Glomerular visceral epithelial cell (primary cell): Measurements from ENCODE around the gene ADCY5.
A peak's percentile ranks its signal among the peaks of the same experiment; 100 is the strongest.

Experiments
- DNase-seq: peaks from one replicate; pipeline ENCODE4 v3.0.0-alpha.2; 2016; ENCODE audit errors: extremely low spot score

The ADCY5 gene

GRCh38 chr3:123458255-123458654, 9.4 kb upstream of the ADCY5 start:
- no peak for DNase-seq

DNA sequence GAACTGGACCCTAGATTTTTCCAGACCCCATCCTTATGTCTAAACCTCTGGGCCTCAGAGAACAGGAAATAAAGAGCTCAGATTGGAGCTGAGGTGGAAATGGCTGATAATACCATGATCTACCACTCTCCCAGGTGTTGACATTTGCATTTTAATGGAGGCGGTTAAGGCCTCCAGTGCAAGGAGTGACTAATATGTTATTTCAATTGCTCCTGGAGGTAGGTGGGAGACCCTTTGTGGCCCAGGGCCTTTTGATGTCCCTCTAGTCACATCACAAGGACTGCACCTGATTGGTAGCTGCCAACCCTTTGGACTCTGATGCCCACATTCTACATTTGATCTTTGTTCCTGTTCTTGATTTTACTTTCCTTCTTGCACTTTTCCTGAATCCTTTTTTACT, 9.0 kb upstream of the ADCY5 start:
- no peak for DNase-seq

GRCh38 chr3:123453675-123454074, 4.8 kb upstream of the ADCY5 start:
- no peak for DNase-seq

GRCh38 chr3:123451186-123451585, 2.3 kb upstream of the ADCY5 start:
- no peak for DNase-seq

GRCh38 chr3:123449997-123450604, 1.2 kb upstream of the ADCY5 start:
- DNase-seq: no peak

DNA sequence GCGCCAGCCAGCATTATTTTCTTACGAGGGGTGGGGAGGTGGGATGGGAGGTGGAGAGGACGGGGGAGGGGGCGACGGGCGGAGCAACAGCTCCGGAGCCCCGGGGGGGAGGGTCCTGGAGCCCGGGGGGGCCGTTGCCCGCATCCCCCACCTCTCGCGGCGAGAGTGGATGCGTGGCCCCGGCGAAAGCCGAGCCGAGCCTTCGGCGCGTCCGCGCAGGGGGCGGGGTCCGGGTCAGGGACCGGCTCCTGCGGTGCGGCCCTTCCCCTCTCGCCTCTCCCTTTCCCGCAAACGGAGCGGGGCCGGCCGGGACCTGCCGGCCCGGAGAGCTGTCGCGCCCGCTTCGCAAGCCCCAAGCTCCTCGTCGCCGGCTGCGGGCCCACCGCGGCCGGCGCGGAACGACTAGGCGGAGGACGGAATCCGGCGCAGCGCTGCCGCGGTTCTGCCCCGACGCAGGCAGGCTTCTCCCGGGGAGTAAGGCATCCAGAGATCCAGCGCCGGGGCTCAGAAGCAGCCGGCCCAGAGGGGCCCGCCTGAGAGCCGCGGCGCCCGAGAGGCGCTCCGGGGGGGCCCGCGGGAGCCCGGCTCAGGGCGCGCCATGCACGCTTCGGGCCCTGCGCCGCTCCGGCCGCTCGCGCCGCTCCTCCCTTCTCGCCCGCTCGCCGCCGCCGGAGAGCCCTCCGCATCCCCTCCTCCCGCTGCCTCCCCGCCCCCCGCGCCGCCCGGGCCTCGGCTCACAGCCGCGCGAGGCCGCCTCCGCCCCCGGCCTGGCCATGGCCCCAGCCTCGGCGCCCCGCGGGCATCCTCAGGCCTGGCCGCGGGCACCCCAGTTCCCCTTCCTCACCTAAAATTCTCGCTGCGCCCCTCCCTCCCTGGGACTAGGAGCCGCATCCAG, 459 bp upstream of the ADCY5 start:
- peak; percentile 4 for DNase-seq

GRCh38 chr3:123447749-123448517, 957 bp downstream of the ADCY5 start:
- peak; percentile 22 for DNase-seq

DNA sequence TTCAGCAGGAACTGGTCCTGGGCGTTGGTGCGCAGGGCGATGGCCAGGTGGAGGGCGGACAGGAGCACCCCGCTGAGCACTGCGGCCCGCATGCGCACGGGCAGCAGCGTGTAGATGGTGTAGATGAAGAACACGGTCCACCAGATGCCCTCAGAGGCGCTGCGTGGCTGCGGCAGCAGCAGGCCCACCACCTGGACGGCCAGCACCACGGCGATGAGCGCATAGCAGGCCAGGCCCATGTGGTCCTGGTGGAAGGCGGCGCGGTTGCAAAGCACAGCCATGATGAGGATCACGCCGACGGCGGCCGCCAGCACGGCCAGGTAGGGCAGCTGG, 1.5 kb downstream of the ADCY5 start:
- no peak for DNase-seq

- no peak for DNase-seq
These were observed 2.2 kb downstream of the ADCY5 start for GRCh38 chr3:123446610-123447109.

- no peak for DNase-seq
These were observed 2.7 kb downstream of the ADCY5 start for GRCh38 chr3:123446210-123446609.

DNA sequence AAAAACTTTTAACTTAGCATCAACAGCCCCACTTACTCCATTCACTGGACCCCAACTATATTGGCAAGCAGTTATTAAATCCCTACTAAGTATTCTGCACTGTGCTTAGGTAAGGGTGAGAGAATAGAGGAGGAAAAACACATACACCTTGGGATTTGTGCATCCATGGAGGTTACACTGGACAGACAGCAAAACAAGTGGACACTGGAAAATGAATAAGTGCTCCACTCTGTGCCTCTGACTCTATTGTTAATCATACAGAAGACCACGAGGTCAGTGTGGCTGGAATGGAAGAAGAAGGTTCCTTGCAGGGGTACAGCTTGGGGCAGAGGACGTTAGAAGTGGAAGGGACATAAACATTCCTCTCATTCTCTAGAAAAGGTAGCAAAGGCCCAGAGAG, 3.2 kb downstream of the ADCY5 start:
- no peak for DNase-seq

GRCh38 chr3:123444744-123445143, 4.1 kb downstream of the ADCY5 start:
- no peak for DNase-seq

DNA sequence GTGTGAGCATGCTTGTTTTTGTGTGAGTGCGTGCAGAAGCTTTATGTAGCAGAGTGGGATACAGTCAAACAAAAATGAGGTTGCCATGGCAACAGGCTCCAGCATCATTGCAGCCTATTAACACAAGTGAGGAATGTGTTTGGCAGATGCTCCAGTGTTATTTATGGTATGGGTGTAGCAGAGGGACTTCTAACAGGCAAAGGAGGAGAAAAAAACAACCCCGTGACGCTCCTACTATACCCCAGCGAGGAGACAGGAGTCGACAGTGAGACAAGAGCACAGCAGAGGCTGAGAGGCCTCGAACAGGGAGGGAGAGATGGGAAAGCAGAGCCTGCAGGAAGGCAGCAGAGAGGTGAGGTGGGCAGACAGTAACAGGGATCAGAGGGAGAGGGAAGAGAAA, 4.9 kb downstream of the ADCY5 start:
- no peak for DNase-seq

DNA sequence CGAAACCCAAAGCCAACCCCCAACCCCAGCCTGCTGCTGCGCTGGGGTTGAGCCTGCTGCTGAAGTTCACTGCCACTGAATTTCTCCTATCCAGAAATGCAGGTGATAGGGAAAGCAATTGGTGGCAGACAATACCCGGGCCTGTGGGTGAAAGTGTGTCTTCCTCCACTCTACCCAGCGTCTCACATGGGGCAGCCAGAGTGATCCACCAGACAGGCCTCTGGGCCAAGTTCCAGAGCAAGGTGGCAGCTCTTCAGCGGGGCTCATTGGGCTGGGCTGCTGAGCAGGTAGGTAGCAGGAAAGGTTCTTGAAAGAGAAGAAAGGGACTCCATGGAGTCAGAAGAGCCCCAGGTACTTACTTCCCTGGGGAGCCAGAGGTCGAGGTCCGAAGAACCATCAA, 6.0 kb downstream of the ADCY5 start:
- DNase-seq: no peak

DNA sequence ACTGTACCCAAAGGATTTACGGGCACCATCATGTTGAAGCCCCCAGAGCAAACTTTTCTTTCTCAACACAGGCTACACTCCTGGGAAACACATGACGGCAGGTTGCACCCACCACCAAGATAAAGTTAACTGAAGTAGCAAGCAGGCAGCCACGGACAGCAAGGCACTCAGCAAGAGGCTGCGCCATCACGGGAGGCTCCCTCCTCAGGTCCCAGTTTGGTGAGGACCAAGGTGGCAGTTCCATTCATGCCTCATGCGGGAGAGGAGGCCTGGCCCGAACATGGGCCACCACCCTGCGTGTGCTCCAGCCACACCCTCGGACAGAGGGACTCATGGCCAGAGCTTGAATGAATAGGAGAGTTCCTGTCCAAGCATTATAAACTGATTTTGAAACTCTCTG, 6.8 kb downstream of the ADCY5 start:
- DNase-seq: no peak

DNA sequence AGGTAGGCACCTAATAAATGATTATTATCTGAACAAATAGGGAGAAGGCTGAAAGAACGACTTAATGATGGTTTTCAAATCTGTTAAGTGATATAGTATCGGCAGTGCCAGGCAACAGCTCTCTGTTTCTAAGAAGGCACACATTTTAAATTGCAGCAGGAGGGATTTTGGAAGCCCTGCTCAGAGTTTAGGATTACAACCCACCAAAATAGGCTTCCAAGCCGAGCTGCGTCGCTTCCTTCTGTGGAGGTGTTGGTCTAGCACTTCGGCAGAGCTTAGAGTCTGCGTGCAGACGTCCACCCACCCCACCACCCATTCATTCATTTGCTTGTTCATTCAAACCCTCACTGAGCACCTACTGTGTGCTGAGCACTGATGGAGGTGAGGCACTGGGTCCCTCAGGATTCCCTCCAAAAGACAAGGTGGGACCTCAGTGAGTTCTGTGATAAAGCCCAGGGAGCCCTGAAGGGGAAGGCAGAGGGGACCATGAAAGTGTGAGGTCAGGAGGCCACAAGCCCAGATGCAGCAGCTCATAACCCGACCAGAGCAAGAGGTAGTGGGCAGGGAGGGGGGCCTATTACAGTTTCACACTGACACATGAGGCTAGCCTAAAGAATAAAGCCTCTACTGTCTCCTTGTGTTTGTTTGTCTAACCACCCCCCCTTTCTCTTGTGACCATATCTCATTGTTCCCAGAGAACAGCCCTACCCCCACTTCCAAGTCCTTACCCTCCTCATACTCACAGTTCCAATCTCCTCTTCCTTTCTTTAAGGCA, 8.9 kb downstream of the ADCY5 start:
- no peak for DNase-seq

GRCh38 chr3:123432832-123433523, 15.9 kb downstream of the ADCY5 start:
- DNase-seq: no peak

- no peak for DNase-seq
These were observed 17.1 kb downstream of the ADCY5 start for GRCh38 chr3:123431658-123432324.

- no peak for DNase-seq
These were observed 17.8 kb downstream of the ADCY5 start for GRCh38 chr3:123431007-123431657.

GRCh38 chr3:123430266-123430665, 18.6 kb downstream of the ADCY5 start:
- DNase-seq: no peak
